Measurements from ENCODE around the gene GRIPAP1.
A peak's percentile ranks its signal among the peaks of the same experiment; 100 is the strongest.

GRIPAP1 gene

DNA sequence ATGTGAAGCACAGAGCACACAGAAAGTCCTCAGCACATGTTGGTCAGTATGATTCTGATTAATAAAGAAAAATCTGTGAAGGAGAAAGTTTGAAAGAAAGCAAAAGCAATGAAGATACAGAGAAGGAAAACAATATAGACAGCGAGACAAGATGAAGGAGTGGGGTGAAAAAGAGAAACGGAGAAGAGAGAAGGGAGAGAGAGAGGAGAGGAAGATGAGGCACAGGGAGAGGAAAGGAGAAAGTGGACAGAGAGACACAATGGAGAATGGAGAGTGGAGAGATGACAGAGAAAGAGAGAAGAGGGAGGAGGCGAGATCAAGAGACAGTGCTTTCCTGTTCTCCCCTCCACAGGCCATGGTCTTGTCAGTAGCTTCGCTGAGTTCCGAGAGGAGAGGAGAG lies 26.5 kb downstream of the GRIPAP1 start:
- DNase-seq (no peak), ATAC-seq (no peak)
- Mint-ChIP-seq H3K27ac (no peak overlapping the region), H3K27me3 (no peaks in the 10 kb centered on the region), H3K36me3 (ENCODE audit: low read depth) (peaks cover 23% of the 10 kb centered on the region), H3K4me1 (peaks cover 17% of the 10 kb centered on the region), H3K9me3 (no peaks in the 10 kb centered on the region), H3K4me3 (no peak overlapping the region)

GRCh38 chrX:48975041-48975440 lies 27.0 kb downstream of the GRIPAP1 start:
- H3K4me1 Mint-ChIP-seq = peaks cover 17% of the 10 kb centered on the region
- ATAC-seq = no peak
- peaks cover 20% of the 10 kb centered on the region for H3K36me3 Mint-ChIP-seq (ENCODE audit: low read depth)
- no peak overlapping the region for H3K27ac Mint-ChIP-seq
- no peak overlapping the region for H3K4me3 Mint-ChIP-seq
- H3K9me3 Mint-ChIP-seq = no peaks in the 10 kb centered on the region
- no peak for DNase-seq
- no peaks in the 10 kb centered on the region for H3K27me3 Mint-ChIP-seq

- no peak for DNase-seq
- Mint-ChIP-seq H3K4me1 (peaks cover 17% of the 10 kb centered on the region), H3K27me3 (no peaks in the 10 kb centered on the region), H3K36me3 (ENCODE audit: low read depth) (peaks cover 20% of the 10 kb centered on the region), H3K27ac (no peak overlapping the region), H3K4me3 (no peak overlapping the region), H3K9me3 (no peaks in the 10 kb centered on the region)
- ATAC-seq = no peak
Measured at GRCh38 chrX:48974574-48974973, 27.5 kb downstream of the GRIPAP1 start.

DNA sequence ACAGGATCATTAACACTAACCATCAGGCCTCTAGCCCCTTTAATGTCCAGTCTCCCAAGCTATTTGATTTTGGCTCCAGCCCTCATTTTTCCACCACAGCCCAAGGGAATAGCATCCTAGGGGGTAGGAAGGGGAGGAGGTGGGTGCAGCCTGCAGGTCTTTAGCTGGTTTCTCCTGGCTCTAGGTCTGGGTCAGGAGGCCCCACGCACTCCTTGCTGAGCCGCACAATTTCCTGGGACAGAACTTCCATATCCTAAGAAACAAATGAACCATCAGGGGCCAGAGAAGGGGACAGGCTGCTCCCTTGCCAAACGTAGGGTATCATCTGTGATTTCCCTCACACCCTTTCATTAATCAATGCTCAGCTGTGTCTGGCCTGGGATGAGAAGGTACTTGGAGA lies 28.0 kb downstream of the GRIPAP1 start:
- Mint-ChIP-seq H3K27ac (no peak overlapping the region), H3K4me3 (no peak overlapping the region), H3K4me1 (peaks cover 17% of the 10 kb centered on the region), H3K27me3 (no peaks in the 10 kb centered on the region), H3K9me3 (no peaks in the 10 kb centered on the region), H3K36me3 (ENCODE audit: low read depth) (peaks cover 20% of the 10 kb centered on the region)
- ATAC-seq (no peak), DNase-seq (no peak)

- peaks cover 17% of the 10 kb centered on the region for H3K4me1 Mint-ChIP-seq
- DNase-seq (no peak), ATAC-seq (peak; percentile 58)
- no peaks in the 10 kb centered on the region for H3K27me3 Mint-ChIP-seq
- H3K36me3 Mint-ChIP-seq (ENCODE audit: low read depth) = peaks cover 12% of the 10 kb centered on the region
- H3K4me3 Mint-ChIP-seq = peak overlapping the region; percentile 34
- H3K9me3 Mint-ChIP-seq = no peaks in the 10 kb centered on the region
- H3K27ac Mint-ChIP-seq = no peak overlapping the region
Measured at GRCh38 chrX:48972220-48973164, 29.6 kb downstream of the GRIPAP1 start.

GRCh38 chrX:48971249-48972219 lies 30.5 kb downstream of the GRIPAP1 start, which contains the start of gene KCND1:
TSS of gene KCND1 (minus strand) at chrX:48971844. CDS start at chrX:48970271, 1,573 bp downstream.
- Mint-ChIP-seq H3K27ac (no peak within 1 kb of the TSS), H3K4me1 (peaks cover 17% of the 10 kb centered on the region), H3K9me3 (no peaks in the 10 kb centered on the region), H3K27me3 (no peaks in the 10 kb centered on the region), H3K36me3 (ENCODE audit: low read depth) (peaks cover 12% of the 10 kb centered on the region), H3K4me3 (peak within 1 kb of the TSS; percentile 34)
- peak; percentile 37 for ATAC-seq
- no peak for DNase-seq

GRCh38 chrX:48969471-48969870 lies 32.6 kb downstream of the GRIPAP1 start:
- H3K4me1 Mint-ChIP-seq = peaks cover 17% of the 10 kb centered on the region
- H3K36me3 Mint-ChIP-seq (ENCODE audit: low read depth) = peaks cover 3% of the 10 kb centered on the region
- no peaks in the 10 kb centered on the region for H3K27me3 Mint-ChIP-seq
- H3K4me3 Mint-ChIP-seq = no peak overlapping the region
- no peak for DNase-seq
- no peak for ATAC-seq
- H3K9me3 Mint-ChIP-seq = no peaks in the 10 kb centered on the region
- no peak overlapping the region for H3K27ac Mint-ChIP-seq

- H3K4me3 Mint-ChIP-seq = no peak overlapping the region
- peaks cover 16% of the 10 kb centered on the region for H3K4me1 Mint-ChIP-seq
- peaks cover 3% of the 10 kb centered on the region for H3K36me3 Mint-ChIP-seq (ENCODE audit: low read depth)
- no peak overlapping the region for H3K27ac Mint-ChIP-seq
- no peak for DNase-seq
- H3K9me3 Mint-ChIP-seq = no peaks in the 10 kb centered on the region
- no peak for ATAC-seq
- H3K27me3 Mint-ChIP-seq = no peaks in the 10 kb centered on the region
Measured at GRCh38 chrX:48968377-48968776, 33.7 kb downstream of the GRIPAP1 start.

GRCh38 chrX:48966796-48967579 lies 35.1 kb downstream of the GRIPAP1 start:
- Mint-ChIP-seq H3K27me3 (no peaks in the 10 kb centered on the region), H3K9me3 (no peaks in the 10 kb centered on the region), H3K27ac (no peak overlapping the region), H3K36me3 (ENCODE audit: low read depth) (no peaks in the 10 kb centered on the region), H3K4me1 (peaks cover 3% of the 10 kb centered on the region), H3K4me3 (no peak overlapping the region)
- DNase-seq (no peak), ATAC-seq (no peak)

DNA sequence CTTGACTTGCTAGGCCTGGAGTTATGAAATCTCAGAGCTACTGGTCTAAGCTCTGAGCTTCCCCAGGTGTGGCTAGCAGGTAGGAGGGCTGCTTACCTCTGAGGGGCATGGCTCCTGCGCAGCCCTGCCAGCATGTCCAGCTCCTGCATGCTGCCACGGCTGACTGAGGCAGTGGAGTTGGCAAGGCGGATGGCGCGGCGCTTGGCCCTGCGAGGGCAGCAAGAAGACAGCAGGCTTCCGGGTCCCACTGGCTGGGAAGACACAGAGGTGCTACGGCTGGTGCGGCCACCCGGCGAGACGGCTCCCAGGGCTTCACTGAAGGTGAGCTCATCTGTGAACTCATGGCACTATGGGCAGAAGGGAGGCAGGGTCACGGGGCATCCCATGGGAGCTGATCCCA lies 36.1 kb downstream of the GRIPAP1 start:
- ATAC-seq (no peak), DNase-seq (no peak)
- Mint-ChIP-seq H3K4me3 (no peak overlapping the region), H3K27ac (no peak overlapping the region), H3K36me3 (ENCODE audit: low read depth) (no peaks in the 10 kb centered on the region), H3K9me3 (no peaks in the 10 kb centered on the region), H3K4me1 (no peaks in the 10 kb centered on the region), H3K27me3 (no peaks in the 10 kb centered on the region)

DNA sequence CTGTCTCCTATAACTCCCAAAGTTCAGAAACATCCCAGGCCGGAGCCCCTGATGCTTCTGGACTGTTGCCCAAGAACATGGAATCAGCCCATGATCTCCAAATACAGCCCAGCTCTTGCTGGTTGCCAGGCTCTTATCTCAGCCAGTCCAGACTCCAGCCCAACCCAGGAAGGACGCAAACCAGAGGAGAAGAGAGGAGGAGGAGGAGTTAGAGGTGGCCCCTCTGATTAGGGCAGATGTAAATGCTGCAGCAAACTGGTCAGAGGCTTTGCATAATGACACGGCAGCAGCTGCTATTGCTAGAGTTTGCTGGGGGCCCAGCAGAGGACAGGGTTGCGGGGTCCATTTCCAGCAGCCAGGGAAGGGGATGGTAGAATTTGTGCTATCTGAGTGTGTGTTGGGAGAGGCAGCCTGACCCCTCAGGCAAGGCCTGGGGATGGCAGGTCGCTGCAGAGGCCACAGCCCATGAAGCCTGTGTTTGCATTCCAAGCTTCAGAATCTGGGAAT lies 40.4 kb downstream of the GRIPAP1 start:
- DNase-seq (no peak), ATAC-seq (no peak)
- Mint-ChIP-seq H3K27me3 (no peaks in the 10 kb centered on the region), H3K36me3 (ENCODE audit: low read depth) (peaks cover 2% of the 10 kb centered on the region), H3K27ac (no peak overlapping the region), H3K4me1 (peaks cover 19% of the 10 kb centered on the region), H3K4me3 (no peak overlapping the region), H3K9me3 (no peaks in the 10 kb centered on the region)

DNA sequence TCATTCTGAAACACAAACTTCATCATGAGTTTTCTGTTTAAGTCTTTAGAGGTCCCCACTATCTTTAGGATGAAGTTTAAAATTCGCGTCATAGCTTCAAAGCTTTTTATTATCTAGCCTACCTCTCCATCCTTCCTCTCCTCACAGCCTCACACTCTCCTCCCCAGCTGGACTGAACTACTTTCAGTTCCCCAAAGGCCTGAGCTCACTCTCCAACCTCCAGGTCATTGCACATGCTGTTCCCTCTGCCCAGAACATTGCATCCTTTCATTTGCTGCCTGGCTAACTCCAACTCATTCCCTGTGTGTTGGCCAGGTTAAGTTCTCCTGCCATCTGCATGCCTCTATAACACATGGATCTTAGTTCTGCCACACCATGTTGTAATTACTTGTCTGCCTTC lies 41.8 kb downstream of the GRIPAP1 start:
- H3K27ac Mint-ChIP-seq = peak overlapping the region; percentile 51

GRCh38 chrX:48958635-48959094 lies 43.4 kb downstream of the GRIPAP1 start:
- Mint-ChIP-seq H3K36me3 (ENCODE audit: low read depth) (peaks cover 5% of the 10 kb centered on the region), H3K4me1 (peaks cover 39% of the 10 kb centered on the region), H3K4me3 (peak overlapping the region; percentile 95), H3K9me3 (no peaks in the 10 kb centered on the region), H3K27me3 (no peaks in the 10 kb centered on the region), H3K27ac (peak overlapping the region; percentile 100)
- no peak for ATAC-seq
- DNase-seq = no peak

More for the DNA sequence above, 41.8 kb downstream of the GRIPAP1 start:
- ATAC-seq (no peak), DNase-seq (no peak)
- Mint-ChIP-seq H3K36me3 (ENCODE audit: low read depth) (peaks cover 2% of the 10 kb centered on the region), H3K4me3 (peak overlapping the region; percentile 24), H3K9me3 (no peaks in the 10 kb centered on the region), H3K4me1 (peaks cover 24% of the 10 kb centered on the region), H3K27me3 (no peaks in the 10 kb centered on the region)

Measured in activated naive CD8-positive, alpha-beta T cell treated with anti-CD3 and anti-CD28 coated beads, Interleukin-2, amount 50 U/mL, for 24 hours (primary cell).